ENCODE measurements around the gene XKR7.

- TF ChIP-seq, protein P1, sequence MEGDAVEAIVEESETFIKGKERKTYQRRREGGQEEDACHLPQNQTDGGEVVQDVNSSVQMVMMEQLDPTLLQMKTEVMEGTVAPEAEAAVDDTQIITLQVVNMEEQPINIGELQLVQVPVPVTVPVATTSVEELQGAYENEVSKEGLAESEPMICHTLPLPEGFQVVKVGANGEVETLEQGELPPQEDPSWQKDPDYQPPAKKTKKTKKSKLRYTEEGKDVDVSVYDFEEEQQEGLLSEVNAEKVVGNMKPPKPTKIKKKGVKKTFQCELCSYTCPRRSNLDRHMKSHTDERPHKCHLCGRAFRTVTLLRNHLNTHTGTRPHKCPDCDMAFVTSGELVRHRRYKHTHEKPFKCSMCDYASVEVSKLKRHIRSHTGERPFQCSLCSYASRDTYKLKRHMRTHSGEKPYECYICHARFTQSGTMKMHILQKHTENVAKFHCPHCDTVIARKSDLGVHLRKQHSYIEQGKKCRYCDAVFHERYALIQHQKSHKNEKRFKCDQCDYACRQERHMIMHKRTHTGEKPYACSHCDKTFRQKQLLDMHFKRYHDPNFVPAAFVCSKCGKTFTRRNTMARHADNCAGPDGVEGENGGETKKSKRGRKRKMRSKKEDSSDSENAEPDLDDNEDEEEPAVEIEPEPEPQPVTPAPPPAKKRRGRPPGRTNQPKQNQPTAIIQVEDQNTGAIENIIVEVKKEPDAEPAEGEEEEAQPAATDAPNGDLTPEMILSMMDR (IDR thresholded peaks at IDR 0.05): peak; percentile 56 to 97
- TF ChIP-seq EP300 (IDR thresholded peaks at IDR 0.05) (no peak), POLR2A (IDR thresholded peaks at IDR 0.05) (peak in 1 of 2 donors; percentile 27), POLR2AphosphoS5 (IDR thresholded peaks at IDR 0.05) (peak in 1 of 3 donors; percentile 4)
Observed at GRCh38 chr20:31951530-31952453, 16.2 kb upstream of the XKR7 start, which contains the start of gene PDRG1.
